ENCODE results near the gene DYRK3. TPM values are rescaled to one million over a fixed set of nuclear protein-coding genes. Genes with fewer than 3 reads are reported as not detected.
A peak's percentile ranks its signal among the peaks of the same experiment; 100 is the strongest.
"Not testable (repeated sequence)": the region's sequence is repeated elsewhere in the genome, so short reads cannot be mapped to it uniquely, and the experiment has no call there.

DYRK3 gene
- 30.5 and 31.0 TPM in 2 replicates for total RNA-seq (2014; rRNA removed)
- polyA plus RNA-seq (2012): 9.1 TPM

GRCh38 chr1:206635080-206635977, at the start of gene DYRK3:
TSS of gene DYRK3 (plus strand) at chr1:206635536. CDS start at chr1:206635704, 168 bp downstream.
- DNase-seq (ENCODE audit: low read depth): peak; percentile 92

DNA sequence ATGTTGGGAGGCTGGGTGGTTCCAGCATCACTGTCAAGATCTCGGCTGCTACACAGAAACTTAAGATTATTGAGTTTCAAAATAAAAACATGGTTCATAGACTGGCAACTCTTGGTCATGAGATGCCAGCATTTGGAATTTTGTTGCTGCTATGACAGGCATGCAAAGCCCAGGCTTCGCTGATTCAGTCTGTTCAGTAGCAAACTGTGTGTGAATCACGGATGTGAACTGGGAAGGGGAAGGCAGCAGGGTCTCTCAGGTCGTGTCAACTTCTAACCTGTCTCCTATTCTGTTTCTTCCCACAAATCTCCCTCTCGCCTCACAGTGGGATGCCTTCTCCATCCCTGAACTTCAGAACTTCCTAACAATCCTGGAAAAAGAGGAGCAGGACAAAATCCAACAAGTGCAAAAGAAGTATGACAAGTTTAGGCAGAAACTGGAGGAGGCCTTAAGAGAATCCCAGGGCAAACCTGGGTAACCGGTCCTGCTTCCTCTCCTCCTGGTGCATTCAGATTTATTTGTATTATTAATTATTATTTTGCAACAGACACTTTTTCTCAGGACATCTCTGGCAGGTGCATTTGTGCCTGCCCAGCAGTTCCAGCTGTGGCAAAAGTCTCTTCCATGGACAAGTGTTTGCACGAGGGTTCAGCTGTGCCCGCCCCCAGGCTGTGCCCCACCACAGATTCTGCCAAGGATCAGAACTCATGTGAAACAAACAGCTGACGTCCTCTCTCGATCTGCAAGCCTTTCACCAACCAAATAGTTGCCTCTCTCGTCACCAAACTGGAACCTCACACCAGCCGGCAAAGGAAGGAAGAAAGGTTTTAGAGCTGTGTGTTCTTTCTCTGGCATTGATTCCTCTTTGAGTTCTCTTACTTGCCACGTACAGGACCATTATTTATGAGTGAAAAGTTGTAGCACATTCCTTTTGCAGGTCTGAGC, 48.6 kb upstream of the DYRK3 start:
- DNase-seq (ENCODE audit: low read depth): no peak

- no peak for DNase-seq (ENCODE audit: low read depth)
Observed at GRCh38 chr1:206587904-206588303, 47.4 kb upstream of the DYRK3 start.

DNA sequence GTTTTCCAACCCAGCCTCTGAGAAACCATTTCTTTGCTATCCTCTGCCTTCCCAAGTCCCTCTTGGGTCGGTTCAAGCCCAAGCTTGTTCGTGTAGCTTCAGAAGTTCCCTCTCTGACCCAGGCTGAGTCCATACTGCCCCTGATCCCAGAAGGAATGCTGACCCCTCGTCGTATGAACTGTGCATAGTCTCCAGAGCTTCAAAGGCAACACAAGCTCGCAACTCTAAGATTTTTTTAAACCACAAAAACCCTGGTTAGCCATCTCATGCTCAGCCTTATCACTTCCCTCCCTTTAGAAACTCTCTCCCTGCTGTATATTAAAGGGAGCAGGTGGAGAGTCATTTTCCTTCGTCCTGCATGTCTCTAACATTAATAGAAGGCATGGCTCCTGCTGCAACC, 46.8 kb upstream of the DYRK3 start:
- DNase-seq (ENCODE audit: low read depth): no peak

GRCh38 chr1:206589206-206589605, 46.1 kb upstream of the DYRK3 start:
- DNase-seq (ENCODE audit: low read depth): peak; percentile 98

GRCh38 chr1:206590025-206590758, 45.1 kb upstream of the DYRK3 start:
- DNase-seq (ENCODE audit: low read depth): peak; percentile 90

DNA sequence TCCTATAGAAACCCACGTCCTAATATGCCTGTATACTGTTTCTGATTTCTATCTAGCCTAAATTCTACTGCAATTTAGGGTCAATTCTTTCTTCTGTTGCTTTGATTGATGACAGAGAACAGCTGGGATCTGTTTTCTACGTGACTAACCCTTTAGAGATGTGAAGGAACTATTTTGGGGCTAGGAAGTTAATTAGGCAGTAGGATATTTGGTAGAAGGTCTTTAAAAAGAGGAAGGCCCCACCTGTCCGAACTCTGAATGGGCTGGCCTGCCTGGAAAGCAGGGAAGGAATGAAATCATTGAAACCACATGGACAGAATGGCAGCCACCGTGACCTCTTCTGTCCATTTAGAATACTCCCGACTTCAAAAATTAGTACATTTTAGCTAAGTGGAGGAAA, 44.1 kb upstream of the DYRK3 start:
- peak; percentile 92 for DNase-seq (ENCODE audit: low read depth)

GRCh38 chr1:206591696-206592095, 43.6 kb upstream of the DYRK3 start:
- DNase-seq (ENCODE audit: low read depth): no peak

GRCh38 chr1:206593351-206593925, 41.9 kb upstream of the DYRK3 start:
- no peak for DNase-seq (ENCODE audit: low read depth)

GRCh38 chr1:206595581-206596318, 39.6 kb upstream of the DYRK3 start:
- DNase-seq (ENCODE audit: low read depth): no peak

DNA sequence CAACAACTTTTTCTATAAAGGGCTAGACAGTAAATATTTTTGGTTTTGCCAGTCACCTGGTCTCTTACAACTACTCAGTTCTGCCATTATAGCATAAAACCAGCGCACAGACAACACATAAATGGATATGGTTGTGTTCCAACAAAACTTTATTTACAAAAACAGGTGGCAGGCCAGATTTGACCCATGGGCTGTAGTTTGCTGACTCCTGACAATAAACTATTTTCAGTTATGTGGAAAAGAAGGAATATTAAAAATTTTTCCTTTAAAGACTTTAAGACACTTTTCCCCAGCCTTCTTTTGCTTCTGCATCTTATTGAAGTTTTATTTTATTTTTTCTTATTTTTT, 39.0 kb upstream of the DYRK3 start:
- DNase-seq (ENCODE audit: low read depth): no peak

DNA sequence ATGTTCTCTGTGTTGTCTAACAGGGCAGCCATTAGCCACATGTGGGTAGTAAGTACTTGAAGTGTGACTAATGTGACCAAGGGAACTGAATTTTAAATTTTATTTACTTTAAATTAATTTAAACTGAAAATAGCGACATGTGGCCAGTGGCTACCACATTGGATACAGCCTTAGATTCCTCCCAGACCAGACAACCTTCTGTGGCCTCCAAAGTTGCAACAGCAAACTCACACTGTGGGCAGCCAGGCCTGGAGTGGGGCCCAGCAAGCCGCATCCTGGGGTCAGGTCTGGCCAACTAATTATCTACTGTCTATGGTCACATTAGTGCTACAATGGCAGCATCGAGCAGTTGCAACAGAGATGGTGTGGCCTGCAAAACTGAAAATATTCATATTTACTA, 34.8 kb upstream of the DYRK3 start:
- no peak for DNase-seq (ENCODE audit: low read depth)

- no peak for DNase-seq (ENCODE audit: low read depth)
Observed at GRCh38 chr1:206604861-206605260, 30.5 kb upstream of the DYRK3 start.

- DNase-seq (ENCODE audit: low read depth): peak; percentile 38
Observed at GRCh38 chr1:206606867-206607266, 28.5 kb upstream of the DYRK3 start.

DNA sequence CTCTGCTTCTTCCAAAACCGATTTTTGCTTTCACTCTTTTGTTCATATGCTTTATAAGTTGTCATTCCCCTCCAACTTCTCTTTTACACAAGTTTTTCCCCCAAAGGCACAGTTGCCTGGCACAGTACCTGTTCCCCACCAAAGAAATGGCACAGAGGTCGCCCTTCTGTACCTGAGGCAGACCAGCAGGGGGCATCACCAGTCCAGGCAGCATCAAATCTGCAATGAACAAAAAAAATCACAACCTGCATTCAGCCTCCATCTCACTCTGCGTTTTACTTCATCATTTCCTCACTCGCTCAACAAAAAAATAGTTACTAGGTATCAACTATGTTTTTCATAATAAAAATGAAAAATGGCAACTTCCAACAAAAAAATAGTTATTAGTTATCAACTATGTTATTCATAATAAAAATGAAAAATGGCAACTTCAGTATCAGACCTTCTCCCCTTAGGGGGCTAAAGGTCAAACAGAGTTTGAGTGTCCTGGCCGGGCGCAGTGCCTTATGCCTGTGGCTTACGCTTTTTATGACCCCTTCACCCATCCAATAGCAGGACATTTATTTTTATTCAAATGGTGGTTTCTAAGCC, 27.1 kb upstream of the DYRK3 start:
- peak; percentile 34 for DNase-seq (ENCODE audit: low read depth)

- no peak for DNase-seq (ENCODE audit: low read depth)
Observed at GRCh38 chr1:206609229-206609991, 25.9 kb upstream of the DYRK3 start.

DNA sequence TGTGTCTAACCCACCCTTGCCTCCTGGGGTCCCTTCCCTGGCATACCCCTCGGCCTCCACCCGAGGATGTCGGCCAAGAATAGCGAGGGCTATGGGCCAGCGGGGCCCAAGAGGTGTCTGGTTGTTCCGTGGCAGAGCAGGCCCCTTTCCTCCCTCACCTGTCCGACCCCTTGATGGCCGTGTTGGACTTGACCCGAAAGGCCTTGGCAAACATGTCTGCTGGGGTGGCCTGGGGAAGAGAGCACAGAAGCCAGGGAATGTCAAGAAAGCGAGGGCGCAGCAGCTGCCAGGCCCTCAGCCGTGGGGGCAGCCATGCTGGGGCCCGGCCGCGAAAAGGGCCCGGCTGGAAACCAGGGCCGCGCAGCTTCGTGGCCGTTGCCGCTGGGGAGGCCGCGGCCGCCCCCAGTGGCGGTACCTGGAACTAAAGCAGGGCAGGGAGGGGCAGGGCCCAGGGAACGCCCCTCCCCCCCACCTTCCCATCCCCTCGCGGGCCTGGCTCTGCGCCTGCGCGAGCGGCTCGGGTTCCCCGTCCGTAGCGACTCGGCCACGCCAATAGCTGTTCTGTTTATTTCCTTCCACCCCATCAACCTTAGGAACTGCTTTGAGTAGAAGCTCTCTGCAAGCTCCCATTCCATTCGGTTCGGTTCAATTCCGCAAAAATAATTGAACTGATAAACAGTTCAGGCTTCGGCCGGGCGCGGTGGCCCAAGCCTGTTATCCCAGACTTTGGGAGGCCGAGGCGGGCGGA, 23.0 kb upstream of the DYRK3 start, which contains the start of gene EIF2D:
Gene EIF2D, minus strand, starts transcription at position 337 of the 748 bp plus-strand sequence. Its CDS starts 123 bp downstream, at position 214.
- peak; percentile 88 for DNase-seq (ENCODE audit: low read depth)

- DNase-seq (ENCODE audit: low read depth): not testable (repeated sequence)
Observed at GRCh38 chr1:206626396-206626795, 8.9 kb upstream of the DYRK3 start.

Data from LHCN-M2 (cell line).